ENCODE data around the gene ASMTL.

- no peak for TF ChIP-seq CTCF (IDR thresholded peaks at IDR 0.05)
- TF ChIP-seq POLR2A (IDR thresholded peaks at IDR 0.05) = no peak
These were observed 34.6 kb downstream of the ASMTL start for GRCh38 chrX:1417921-1418771.

All from right lobe of liver (tissue), 4 donors.